B cell (primary cell): ENCODE data around the gene ING5. TPM values are rescaled to one million over a fixed set of nuclear protein-coding genes. Genes with fewer than 3 reads are reported as not detected.
"Not testable (repeated sequence)": the region's sequence is repeated elsewhere in the genome, so short reads cannot be mapped to it uniquely, and the experiment has no call there.

Experiments
- ATAC-seq: fragments of 200-7000 bp; cut with Tn5 transposase; one replicate; pipeline ENCODE4 v1.10.0; 2021; ENCODE audit warnings: low read depth, mild to moderate bottlenecking, moderate number of reproducible peaks, moderate library complexity
- CTCF ChIA-PET: fragments of 350-600 bp; sonication (Branson Sonifier 250); formaldehyde crosslinking; loops from one replicate; lab custom pipeline; 2021; ENCODE audit warnings: antibody characterized with exemption, inconsistent platforms; lab: Charles Lee
- POLR2A ChIA-PET: fragments of 350-600 bp; sonication (Branson Sonifier 250); formaldehyde crosslinking; loops from one replicate; lab custom pipeline; 2021; ENCODE audit warnings: antibody characterized with exemption; lab: Charles Lee
- DNase-seq: peaks from one replicate; pipeline ENCODE4 v3.0.0; 2013
- H2AFZ ChIP-seq: 2 replicates; pipeline ENCODE4 v1.6.1; 2012; ENCODE audit warnings: mild to moderate bottlenecking, low read depth, low read length; ENCODE audit not compliant: insufficient read depth, poor library complexity, severe bottlenecking
- H3K27ac ChIP-seq, 2 donors: 1 replicate in 1 of 2; 2 replicates in 1 of 2; pipeline ENCODE4 v1.5.1; 2012 to 2013; ENCODE audit warnings: low read length in 2 of 2, mild to moderate bottlenecking in 2 of 2, moderate library complexity in 1 of 2
- H3K27me3 ChIP-seq, 4 experiments: fragments of 200-600 bp in 1 of 4; sonication (generic) in 1 of 4; replicated peaks in 1 of 4; 1 replicate in 2 of 4; 2 replicates in 2 of 4; pipeline versions ENCODE4 v1.6.1 to v1.7.0; 2013 to 2016; ENCODE audit warnings: low read length in 3 of 4, mild to moderate bottlenecking in 2 of 4, mixed read lengths in 1 of 4, moderate library complexity in 1 of 4; ENCODE audit not compliant: insufficient read depth in 4 of 4, control insufficient read depth in 3 of 4; ENCODE audit errors: control extremely low read depth in 1 of 4
- H3K36me3 ChIP-seq, 2 experiments: replicated peaks in 1 of 2; 1 replicate in 1 of 2; 2 replicates in 1 of 2; pipeline versions ENCODE4 v1.6.1 to v1.7.1; 2013; ENCODE audit warnings: low read length in 1 of 2; ENCODE audit not compliant: insufficient read depth in 2 of 2, control insufficient read depth in 1 of 2; ENCODE audit errors: control extremely low read depth in 1 of 2, extremely low read depth in 1 of 2
- H3K4me1 ChIP-seq, 2 donors: fragments of 200-600 bp in 1 of 2; sonication (generic) in 1 of 2; 1 replicate in 1 of 2; 2 replicates in 1 of 2; pipeline versions ENCODE4 v1.5.1 to v1.6.1; 2013 to 2017; ENCODE audit warnings: low read length in 2 of 2; ENCODE audit not compliant: control insufficient read depth in 2 of 2, insufficient read depth in 2 of 2
- H3K4me2 ChIP-seq: replicated peaks from 2 replicates; pipeline ENCODE3; 2012; ENCODE audit warnings: mild to moderate bottlenecking, low read depth, low read length; ENCODE audit not compliant: poor library complexity, severe bottlenecking
- H3K4me3 ChIP-seq, 5 experiments: fragments of 200-600 bp in 1 of 5; sonication (generic) in 1 of 5; 1 replicate in 3 of 5; 2 replicates in 2 of 5; pipeline versions ENCODE4 v1.5.1 to v1.7.0; 2011 to 2016; ENCODE audit warnings: low read length in 4 of 5, mild to moderate bottlenecking in 4 of 5, low read depth in 2 of 5, control low read depth in 1 of 5, moderate library complexity in 1 of 5; ENCODE audit not compliant: insufficient read depth in 1 of 5; ENCODE audit errors: control extremely low read depth in 1 of 5, extremely low read depth in 1 of 5
- H3K79me2 ChIP-seq: fragments of 200-600 bp; sonication (generic); one replicate; pipeline ENCODE4 v1.6.0; 2016; ENCODE audit warnings: low read length; ENCODE audit not compliant: control insufficient read depth, insufficient read depth
- H3K9ac ChIP-seq: fragments of 200-600 bp; sonication (generic); 2 replicates; pipeline ENCODE4 v1.6.1; 2017; ENCODE audit warnings: mild to moderate bottlenecking, low read length, moderate library complexity
- H3K9me3 ChIP-seq, 3 donors: one replicate each; pipeline versions ENCODE4 v1.6.1 to v1.7.1; 2013; ENCODE audit warnings: low read length in 2 of 3; ENCODE audit not compliant: control insufficient read depth in 2 of 3, insufficient read depth in 1 of 3; ENCODE audit errors: control extremely low read depth in 1 of 3
- H4K20me1 ChIP-seq: 2 replicates; pipeline ENCODE4 v1.6.0; 2012; ENCODE audit warnings: mild to moderate bottlenecking, low read length; ENCODE audit not compliant: insufficient read depth, control insufficient read depth, poor library complexity, severe bottlenecking
- H3K27ac Mint-ChIP-seq: one replicate; pipeline ENCODE4 v1.8.0; 2021; ENCODE audit warnings: mixed read lengths
- H3K27me3 Mint-ChIP-seq: one replicate; pipeline ENCODE4 v1.8.0; 2021; ENCODE audit warnings: mixed read lengths
- H3K4me1 Mint-ChIP-seq: one replicate; pipeline ENCODE4 v1.8.0; 2021; ENCODE audit warnings: mixed read lengths
- H3K4me3 Mint-ChIP-seq: one replicate; pipeline ENCODE4 v1.8.0; 2021; ENCODE audit warnings: mixed read lengths
- H3K9me3 Mint-ChIP-seq: one replicate; pipeline ENCODE4 v1.8.0; 2022; ENCODE audit warnings: mixed read lengths; ENCODE audit not compliant: insufficient read depth
- CTCF ChIP-seq: fragments of 200-600 bp; IDR thresholded peaks from one replicate; pipeline ENCODE4 v1.8.0; 2022; ENCODE audit warnings: antibody characterized with exemption, mild to moderate bottlenecking
- EZH2 ChIP-seq: IDR thresholded peaks from 2 replicates; pipeline ENCODE4 v1.6.1; 2012; ENCODE audit warnings: borderline replicate concordance, low read depth, mild to moderate bottlenecking, moderate library complexity, low read length; ENCODE audit not compliant: insufficient read depth, poor library complexity, severe bottlenecking
- WGBS: methylation state at CpG from one replicate; pipeline ENCODE4 v1.1.5; 2013; ENCODE audit warnings: missing lambda C conversion rate; ENCODE audit not compliant: insufficient coverage; 5-methylcytosine and 5-hydroxymethylcytosine counted together
- intact Hi-C: fragments of 100-400 bp; cut with micrococcal nuclease; formaldehyde crosslinking; loops from one replicate; pipeline ENCODE4 v1.10.0; 2022
- polyA plus RNA-seq: library from polyadenylated mRNA; depleted of rRNA; stranded (reverse); fragments of >200 nt; gene quantifications from 2 replicates; pipeline ENCODE4 v1.2.3, GENCODE V29; 2012
- total RNA-seq, 2 donors: library from RNA; stranded (reverse); fragments of 120-200 nt in 1 of 2; gene quantifications; 1 replicate in 1 of 2; 2 replicates in 1 of 2; pipeline versions ENCODE4 v1.2.3 to v1.2.4, GENCODE V29; 2013 to 2022

The ING5 gene
- total and polyA plus RNA-seq, 2 donors (not counting 1 experiment from before 2014, with no cell fraction given): 70.7 to 82.9 TPM

- ChIA-PET POLR2A (no interaction called here), CTCF (no interaction called here)
- H2AFZ ChIP-seq: no peak overlapping the region
- ATAC-seq: no peak
- Mint-ChIP-seq H3K4me3 (no peak overlapping the region), H3K9me3 (no peaks in the 10 kb centered on the region), H3K27me3 (no peaks in the 10 kb centered on the region), H3K27ac (peak overlapping the region; percentile 5), H3K4me1 (no peaks in the 10 kb centered on the region)
- H3K9ac ChIP-seq: no peak overlapping the region
- WGBS: 98% methylated on average over 16 of the region's 20 CpGs
- no peaks in the 10 kb centered on the region for H3K27me3 ChIP-seq
- no peaks in the 10 kb centered on the region for H3K79me2 ChIP-seq
- H3K4me1 ChIP-seq: no peaks in the 10 kb centered on the region
- H3K36me3 ChIP-seq: peaks cover 0 to 16% of the 10 kb centered on the region in 2 experiments
- intact Hi-C loops: no loop called here
- no peak for DNase-seq
- H4K20me1 ChIP-seq: no peaks in the 10 kb centered on the region
- H3K4me3 ChIP-seq: no peak overlapping the region
- no peak for TF ChIP-seq EZH2
- TF ChIP-seq CTCF: no peak
- H3K27ac ChIP-seq: no peak overlapping the region
- H3K4me2 ChIP-seq: no peak overlapping the region
- H3K9me3 ChIP-seq: peaks cover 0 to 11% (median 5%) of the 10 kb centered on the region in 3 donors
Measured at GRCh38 chr2:241759067-241759807, 57.4 kb downstream of the ING5 start.

GRCh38 chr2:241759893-241760292, 58.1 kb downstream of the ING5 start:
- H3K4me1 ChIP-seq, H2AFZ ChIP-seq, H3K79me2 ChIP-seq, DNase-seq, H3K27ac ChIP-seq, H3K27me3 ChIP-seq, H3K27me3 Mint-ChIP-seq, intact Hi-C loops, H3K9me3 Mint-ChIP-seq, POLR2A ChIA-PET, H3K4me1 Mint-ChIP-seq, H3K4me2 ChIP-seq, H4K20me1 ChIP-seq, ATAC-seq, H3K9ac ChIP-seq, H3K4me3 Mint-ChIP-seq, H3K4me3 ChIP-seq, CTCF ChIA-PET: not testable (repeated sequence)
- no CpG with 5 or more reads among the region's 16 CpGs for WGBS
- peak overlapping the region; percentile 5 for H3K27ac Mint-ChIP-seq
- Histone ChIP-seq H3K9me3 (peaks cover 0 to 11% (median 5%) of the 10 kb centered on the region in 3 donors), H3K36me3 (peaks cover 0 to 16% of the 10 kb centered on the region in 2 experiments)
